ENCODE data around the gene LIPE. TPM values are rescaled to one million over a fixed set of nuclear protein-coding genes. Genes with fewer than 3 reads are reported as not detected.
A peak's percentile ranks its signal among the peaks of the same experiment; 100 is the strongest.

The LIPE gene
- total RNA-seq, 1 donor = 3.0 TPM

DNA sequence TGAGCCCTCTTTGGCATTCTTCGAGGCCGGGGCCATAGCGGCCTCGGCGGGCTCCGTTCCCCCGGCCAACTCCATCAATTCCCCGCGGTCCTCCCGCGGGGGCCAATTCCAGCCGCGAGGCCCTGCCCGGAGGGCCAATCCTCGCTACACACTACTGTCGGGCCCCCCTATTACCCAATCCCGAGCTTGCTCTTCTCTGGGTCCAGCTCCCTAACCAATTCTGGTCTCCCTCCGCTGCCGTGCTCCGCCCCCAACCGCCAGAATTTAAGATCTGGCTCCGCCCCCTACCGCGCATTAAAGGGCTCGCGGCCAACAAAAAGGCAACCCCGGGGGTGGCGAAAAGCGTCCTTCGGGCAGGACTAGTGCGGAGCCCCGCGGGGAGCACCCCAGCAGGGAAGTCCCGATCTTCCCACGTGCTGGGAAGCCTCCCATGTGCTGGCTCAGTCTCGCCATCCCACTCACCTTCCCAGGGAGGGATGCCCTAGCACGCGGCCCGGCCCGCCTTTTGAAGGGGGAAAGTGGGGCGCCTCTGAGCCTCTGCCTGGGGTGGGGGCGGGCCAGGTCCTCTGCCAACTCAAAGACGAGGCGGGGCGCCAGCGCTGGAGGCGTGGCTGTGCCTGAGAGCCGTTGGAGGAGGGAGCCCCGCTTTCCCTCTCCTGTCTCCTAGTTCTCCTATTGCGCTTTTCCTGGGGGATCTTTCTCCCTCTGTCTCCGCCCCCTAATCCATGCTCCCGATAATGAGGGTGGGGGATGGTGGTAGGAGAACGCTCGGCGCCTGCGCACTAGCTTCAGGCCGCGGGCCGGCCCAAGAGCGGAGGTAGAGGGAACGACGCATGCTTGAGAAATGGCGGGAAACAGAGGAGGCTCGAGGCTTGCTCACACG lies 3.5 kb downstream of the LIPE start:
- TF ChIP-seq, protein P1, sequence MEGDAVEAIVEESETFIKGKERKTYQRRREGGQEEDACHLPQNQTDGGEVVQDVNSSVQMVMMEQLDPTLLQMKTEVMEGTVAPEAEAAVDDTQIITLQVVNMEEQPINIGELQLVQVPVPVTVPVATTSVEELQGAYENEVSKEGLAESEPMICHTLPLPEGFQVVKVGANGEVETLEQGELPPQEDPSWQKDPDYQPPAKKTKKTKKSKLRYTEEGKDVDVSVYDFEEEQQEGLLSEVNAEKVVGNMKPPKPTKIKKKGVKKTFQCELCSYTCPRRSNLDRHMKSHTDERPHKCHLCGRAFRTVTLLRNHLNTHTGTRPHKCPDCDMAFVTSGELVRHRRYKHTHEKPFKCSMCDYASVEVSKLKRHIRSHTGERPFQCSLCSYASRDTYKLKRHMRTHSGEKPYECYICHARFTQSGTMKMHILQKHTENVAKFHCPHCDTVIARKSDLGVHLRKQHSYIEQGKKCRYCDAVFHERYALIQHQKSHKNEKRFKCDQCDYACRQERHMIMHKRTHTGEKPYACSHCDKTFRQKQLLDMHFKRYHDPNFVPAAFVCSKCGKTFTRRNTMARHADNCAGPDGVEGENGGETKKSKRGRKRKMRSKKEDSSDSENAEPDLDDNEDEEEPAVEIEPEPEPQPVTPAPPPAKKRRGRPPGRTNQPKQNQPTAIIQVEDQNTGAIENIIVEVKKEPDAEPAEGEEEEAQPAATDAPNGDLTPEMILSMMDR (IDR thresholded peaks at IDR 0.05; ENCODE audit: insufficient read depth, low read depth, low read length) = no peak
- DNase-seq (ENCODE audit: low read depth) = peak; percentile 94
- H3K4me3 ChIP-seq (ENCODE audit: low read depth, low read length) = peak overlapping the region; percentile 68

GRCh38 chr19:42422901-42423461 lies 4.2 kb downstream of the LIPE start:
- no peak for DNase-seq (ENCODE audit: low read depth)
- TF ChIP-seq, protein P1 (IDR thresholded peaks at IDR 0.05; ENCODE audit: insufficient read depth, low read depth, low read length) = no peak
- H3K4me3 ChIP-seq (ENCODE audit: low read depth, low read length) = peak overlapping the region; percentile 68

- TF ChIP-seq, protein P1 (IDR thresholded peaks at IDR 0.05; ENCODE audit: insufficient read depth, low read depth, low read length) = no peak
- no peak for DNase-seq (ENCODE audit: low read depth)
- H3K4me3 ChIP-seq (ENCODE audit: low read depth, low read length) = peak overlapping the region; percentile 68
Observed at GRCh38 chr19:42422092-42422900, 4.9 kb downstream of the LIPE start.

DNA sequence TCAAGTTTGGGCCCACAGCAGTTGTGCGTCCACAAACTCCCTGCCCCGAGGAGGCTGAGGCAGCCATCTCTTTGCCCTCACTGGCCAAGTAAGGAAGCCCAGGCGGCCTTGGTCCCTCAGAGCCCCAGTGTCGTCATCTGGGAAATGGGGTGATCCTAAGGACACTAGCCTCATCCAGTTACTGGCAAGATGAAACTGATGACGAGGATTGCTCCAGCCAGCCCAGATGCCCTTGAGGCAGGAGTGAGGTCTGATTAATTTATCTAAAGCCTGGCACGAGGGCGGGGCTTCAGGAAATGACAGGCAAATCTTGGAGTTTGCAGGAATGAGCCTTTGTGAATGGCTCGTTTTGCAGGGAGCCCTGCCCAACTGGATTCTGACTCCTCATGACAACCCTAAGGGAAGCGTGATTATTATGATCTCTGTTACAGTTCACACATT lies 5.6 kb downstream of the LIPE start:
- DNase-seq (ENCODE audit: low read depth) = no peak
- no peak overlapping the region for H3K4me3 ChIP-seq (ENCODE audit: low read depth, low read length)
- TF ChIP-seq, protein P1 (IDR thresholded peaks at IDR 0.05; ENCODE audit: insufficient read depth, low read depth, low read length) = no peak

GRCh38 chr19:42421101-42421500 lies 6.1 kb downstream of the LIPE start:
- TF ChIP-seq, protein P1 (IDR thresholded peaks at IDR 0.05; ENCODE audit: insufficient read depth, low read depth, low read length) = no peak
- H3K4me3 ChIP-seq (ENCODE audit: low read depth, low read length) = no peak overlapping the region
- DNase-seq (ENCODE audit: low read depth) = no peak

- no peak overlapping the region for H3K4me3 ChIP-seq (ENCODE audit: low read depth, low read length)
- TF ChIP-seq, protein P1 (IDR thresholded peaks at IDR 0.05; ENCODE audit: insufficient read depth, low read depth, low read length) = peak; percentile 71
- DNase-seq (ENCODE audit: low read depth) = peak; percentile 44
Observed at GRCh38 chr19:42420055-42420544, 7.1 kb downstream of the LIPE start.
